IMR-90 (cell line): ENCODE results near the gene AFG1L. TPM values are rescaled to one million over a fixed set of nuclear protein-coding genes. Genes with fewer than 3 reads are reported as not detected.

ENCODE experiments used
- ATAC-seq: fragments of 200-7000 bp; cut with Tn5 transposase; 2 replicates; pipeline ENCODE4 v1.9.1; 2020; ENCODE audit warnings: low read depth, mild to moderate bottlenecking, moderate library complexity
- BruUV-seq: library from RNA; stranded (reverse); fragments of 400-500 nt; replicated peaks from 2 replicates; lab custom pipeline; 2021; lab: Mats Ljungman, UMichigan
- CTCF ChIA-PET: fragments of 300-600 bp; formaldehyde crosslinking; extraction: SDS; loops from one replicate; lab custom pipeline; 2021; ENCODE audit warnings: antibody characterized with exemption; lab: Yijun Ruan, JAX
- POLR2A ChIA-PET: fragments of 300-600 bp; sonication (Branson Sonifier 250); formaldehyde crosslinking; loops from one replicate; lab custom pipeline; 2022; ENCODE audit warnings: antibody characterized with exemption; ENCODE audit not compliant: unreplicated experiment; lab: Charles Lee
- DNase-seq: peaks from one replicate; pipeline ENCODE4 v3.0.0; 2013
- H2AFZ ChIP-seq: replicated peaks from 2 replicates; pipeline ENCODE3; 2013; ENCODE audit warnings: low read length, mild to moderate bottlenecking; ENCODE audit not compliant: poor library complexity
- H2AK5ac ChIP-seq: 2 replicates; pipeline ENCODE4 v1.6.1; 2013; ENCODE audit warnings: low read depth, low read length, inconsistent platforms
- H2AK9ac ChIP-seq: replicated peaks from 2 replicates; pipeline ENCODE3; 2013; ENCODE audit warnings: mild to moderate bottlenecking, low read depth, low read length, moderate library complexity; ENCODE audit not compliant: poor library complexity
- H2BK120ac ChIP-seq: 2 replicates; pipeline ENCODE4 v1.6.1; 2013; ENCODE audit warnings: low read depth, low read length, inconsistent platforms
- H2BK15ac ChIP-seq: 3 replicates; pipeline ENCODE4 v1.6.1; 2013; ENCODE audit warnings: low read depth, low read length, inconsistent platforms
- H2BK20ac ChIP-seq: 2 replicates; pipeline ENCODE4 v1.6.1; 2013; ENCODE audit warnings: low read depth, mild to moderate bottlenecking, inconsistent platforms, low read length, moderate library complexity
- H2BK5ac ChIP-seq: 2 replicates; pipeline ENCODE4 v1.6.1; 2013; ENCODE audit warnings: mild to moderate bottlenecking, low read depth, low read length, inconsistent platforms; ENCODE audit not compliant: poor library complexity, severe bottlenecking
- H3K14ac ChIP-seq: replicated peaks from 2 replicates; pipeline ENCODE4 v1.6.1; 2013; ENCODE audit warnings: low read depth, low read length, inconsistent platforms
- H3K18ac ChIP-seq: 2 replicates; pipeline ENCODE4 v1.6.1; 2013; ENCODE audit warnings: low read depth, low read length, control low read depth
- H3K23ac ChIP-seq: 2 replicates; pipeline ENCODE4 v1.6.1; 2013; ENCODE audit warnings: low read depth, low read length, inconsistent platforms
- H3K27ac ChIP-seq: 2 replicates; pipeline ENCODE4 v1.5.1; 2013; ENCODE audit warnings: mild to moderate bottlenecking, control low read depth, low read length; ENCODE audit not compliant: insufficient read depth
- H3K27me3 ChIP-seq: 2 replicates; pipeline ENCODE4 v1.6.1; 2013; ENCODE audit warnings: low read length; ENCODE audit not compliant: control insufficient read depth, insufficient read depth
- H3K36me3 ChIP-seq: 2 replicates; pipeline ENCODE4 v1.6.1; 2013; ENCODE audit warnings: low read length, mixed read lengths; ENCODE audit not compliant: control insufficient read depth, insufficient read depth
- H3K4ac ChIP-seq: 2 replicates; pipeline ENCODE4 v1.6.1; 2013; ENCODE audit warnings: low read depth, low read length, inconsistent platforms
- H3K4me1 ChIP-seq: 2 replicates; pipeline ENCODE4 v1.6.1; 2013; ENCODE audit warnings: low read length, mixed read lengths; ENCODE audit not compliant: control insufficient read depth, insufficient read depth
- H3K4me2 ChIP-seq: 2 replicates; pipeline ENCODE4 v1.6.1; 2013; ENCODE audit warnings: low read depth, mild to moderate bottlenecking, control low read depth, low read length, moderate library complexity
- H3K4me3 ChIP-seq: 2 replicates; pipeline ENCODE4 v1.5.1; 2013; ENCODE audit warnings: low read depth, mild to moderate bottlenecking, control low read depth, low read length, moderate library complexity; ENCODE audit not compliant: insufficient read depth
- H3K56ac ChIP-seq: 2 replicates; pipeline ENCODE4 v1.6.1; 2013; ENCODE audit warnings: low read length, inconsistent platforms; ENCODE audit not compliant: insufficient read depth; ENCODE audit errors: extremely low read depth
- H3K79me1 ChIP-seq, 2 experiments: 2 replicates each; pipeline ENCODE4 v1.6.1; 2013; ENCODE audit warnings: low read length in 2 of 2, inconsistent platforms in 1 of 2, low read depth in 1 of 2
- H3K9ac ChIP-seq: 2 replicates; pipeline ENCODE4 v1.6.1; 2013; ENCODE audit warnings: low read depth, low read length, control low read depth
- H3K9me1 ChIP-seq: 2 replicates; pipeline ENCODE4 v1.6.1; 2013; ENCODE audit warnings: low read length, inconsistent platforms; ENCODE audit not compliant: insufficient read depth
- H3K9me3 ChIP-seq: 2 replicates; pipeline ENCODE4 v1.6.1; 2013; ENCODE audit warnings: low read length; ENCODE audit not compliant: control insufficient read depth, insufficient read depth
- H4K20me1 ChIP-seq: 2 replicates; pipeline ENCODE4 v1.6.1; 2013; ENCODE audit warnings: low read length, inconsistent platforms; ENCODE audit not compliant: insufficient read depth
- H4K5ac ChIP-seq: 2 replicates; pipeline ENCODE4 v1.6.1; 2013; ENCODE audit warnings: mild to moderate bottlenecking, low read depth, low read length, control low read depth
- H4K8ac ChIP-seq, 2 experiments: 2 replicates each; pipeline ENCODE4 v1.6.1; 2013; ENCODE audit warnings: low read depth in 2 of 2, low read length in 2 of 2, control low read depth in 1 of 2, inconsistent platforms in 1 of 2
- H4K91ac ChIP-seq: 2 replicates; pipeline ENCODE4 v1.6.1; 2013; ENCODE audit warnings: low read depth, low read length, inconsistent platforms; ENCODE audit not compliant: insufficient read depth
- BHLHE40 ChIP-seq: fragments of 150-350 bp; IDR thresholded peaks from 2 replicates; pipeline ENCODE4 v1.6.1; 2016; ENCODE audit warnings: mild to moderate bottlenecking, low read depth, low read length
- CTCF ChIP-seq: conservative IDR thresholded peaks from 2 replicates; pipeline ENCODE4 v1.5.1; 2012; ENCODE audit warnings: mild to moderate bottlenecking, low read depth, low read length, improper control_type of control experiment
- ELK1 ChIP-seq: fragments of 150-350 bp; IDR thresholded peaks from 2 replicates; pipeline ENCODE4 v1.6.1; 2016; ENCODE audit warnings: low read depth, mild to moderate bottlenecking, low read length, moderate library complexity, borderline replicate concordance
- FOS ChIP-seq: fragments of 150-350 bp; IDR thresholded peaks from 2 replicates; pipeline ENCODE4 v1.6.1; 2016; ENCODE audit warnings: low read depth, low read length
- MAFK ChIP-seq: IDR thresholded peaks from 2 replicates; pipeline ENCODE4 v1.6.1; 2012; ENCODE audit warnings: low read depth, low read length, improper control_type of control experiment
- RCOR1 ChIP-seq: IDR thresholded peaks from 2 replicates; pipeline ENCODE4 v1.6.1; 2012; ENCODE audit warnings: mild to moderate bottlenecking, low read length, improper control_type of control experiment; ENCODE audit not compliant: insufficient replicate concordance
- SMC3 ChIP-seq: fragments of 150-350 bp; IDR thresholded peaks from 2 replicates; pipeline ENCODE4 v1.6.1; 2016; ENCODE audit warnings: low read depth, mild to moderate bottlenecking, antibody characterized with exemption, low read length, moderate library complexity
- USF2 ChIP-seq: fragments of 150-350 bp; IDR thresholded peaks from 2 replicates; pipeline ENCODE4 v1.6.1; 2017; ENCODE audit warnings: mild to moderate bottlenecking, antibody characterized with exemption, low read length, low read depth
- WGBS, 2 experiments: methylation state at CpG; one replicate each; pipeline versions ENCODE4 v1.1.5 to v1.1.7; 2013; ENCODE audit warnings: missing lambda C conversion rate in 2 of 2; ENCODE audit not compliant: insufficient read length in 1 of 2; ENCODE audit errors: extremely low coverage in 2 of 2; 5-methylcytosine and 5-hydroxymethylcytosine counted together
- dilution Hi-C: fragments of 300-500 bp; cut with HindIII; formaldehyde crosslinking; loops from one replicate; pipeline ENCODE4 v1.14.3; 2018; ENCODE audit warnings: low sequenced_read_pairs; ENCODE audit not compliant: unreplicated experiment
- in situ Hi-C: fragments of 300-500 bp; cut with MboI; formaldehyde crosslinking; loops from 3 replicates; pipeline ENCODE4 v1.14.3; 2019; ENCODE audit warnings: low sequenced_read_pairs, inconsistent platforms, mixed read lengths
- intact Hi-C: fragments of 100-400 bp; cut with micrococcal nuclease; formaldehyde crosslinking; loops from 2 replicates; pipeline ENCODE4 v1.10.0; 2022
- polyA plus RNA-seq, 3 experiments: library from polyadenylated mRNA; depleted of rRNA; stranded (reverse); fragments of >200 nt; gene quantifications; 2 replicates each; pipeline ENCODE4 v1.2.3, GENCODE V29; 2012; ENCODE audit warnings: low replicate concordance in 1 of 3
- total RNA-seq: library from RNA; depleted of rRNA; stranded (reverse); fragments of >200 nt; gene quantifications from 2 replicates; pipeline ENCODE4 v1.2.3, GENCODE V29; 2012

The AFG1L gene
- total and polyA plus RNA-seq, 2 of the 4 experiments (the other 2 are of a cell fraction) = 1.0 to 2.0 TPM

- H2AK5ac ChIP-seq = no peak overlapping the region
- BruUV-seq = TSS peak; percentile 5
- H2BK15ac ChIP-seq = no peak overlapping the region
- no peak overlapping the region for H3K4me3 ChIP-seq
- H4K5ac ChIP-seq = no peak overlapping the region
- peak overlapping the region; percentile 94 for H3K4me2 ChIP-seq
- H3K4ac ChIP-seq = no peak overlapping the region
- DNase-seq (peak; percentile 98), ATAC-seq (no peak; the same call in 1 of the 2 replicates)
- intact Hi-C loops (loop anchor here (2.0 to 5.0 kb wide), 2 partner anchors 87 to 108 kb away; no protein-coding TSS in a partner anchor), dilution Hi-C loops (no loop called here), in situ Hi-C loops (no loop called here)
- no peak overlapping the region for H2AFZ ChIP-seq
- no peak overlapping the region for H3K56ac ChIP-seq
- H4K20me1 ChIP-seq = peaks cover 54% of the 10 kb centered on the region
- H3K4me1 ChIP-seq = peaks cover 14% of the 10 kb centered on the region
- H3K23ac ChIP-seq = no peak overlapping the region
- WGBS, 2 experiments = no CpG with 5 or more reads among the region's 3 CpGs
- H2BK5ac ChIP-seq = peak overlapping the region; percentile 85
- H4K8ac ChIP-seq = no peak overlapping the region; a peak in 1 of 4 replicates
- peak; percentile 74 for TF ChIP-seq BHLHE40
- TF ChIP-seq SMC3 = 0 out of 2 replicates have a peak, but pooled peaks have one; percentile 21
- TF ChIP-seq RCOR1 = peak; percentile 15
- peak; percentile 57 for TF ChIP-seq FOS
- no peak for TF ChIP-seq CTCF
- peak; percentile 35; the same call in 1 of the 2 replicates for TF ChIP-seq USF2
- TF ChIP-seq MAFK = no peak
- TF ChIP-seq ELK1 = no peak
- H3K27me3 ChIP-seq = no peaks in the 10 kb centered on the region
- POLR2A ChIA-PET = interaction anchor here (0.6 to 0.9 kb wide), 2 partner anchors 91 to 281 kb away, joined by 12 to 13 read pairs; no protein-coding TSS in a partner anchor
- H3K79me1 ChIP-seq = peaks cover 4 to 47% of the 10 kb centered on the region in 2 experiments; a peak in 2 of 4 replicates
- H2AK9ac ChIP-seq = no peak overlapping the region
- no peaks in the 10 kb centered on the region for H3K9me3 ChIP-seq
- H3K36me3 ChIP-seq = peaks cover 16% of the 10 kb centered on the region
- H3K9ac ChIP-seq = no peak overlapping the region
- H4K91ac ChIP-seq = no peak overlapping the region
- peaks cover 14% of the 10 kb centered on the region for H3K9me1 ChIP-seq
- no peak overlapping the region for H3K14ac ChIP-seq
- CTCF ChIA-PET = no interaction called here
- peak overlapping the region; percentile 34; the same call in 1 of the 2 replicates for H3K18ac ChIP-seq
- no peak overlapping the region for H2BK20ac ChIP-seq
- H2BK120ac ChIP-seq = peak overlapping the region; percentile 38; the same call in 1 of the 2 replicates
- H3K27ac ChIP-seq = no peak overlapping the region; the same call in 1 of the 2 replicates
Measured at GRCh38 chr6:108564178-108564577, 269.3 kb downstream of the AFG1L start.
